GM10266 (cell line): ENCODE data around the gene MCF2.

ENCODE experiments used
- DNase-seq: peaks from one replicate; pipeline ENCODE4 v3.0.0; 2012; ENCODE audit errors: extremely low spot score
- CTCF ChIP-seq: IDR thresholded peaks from 2 replicates; pipeline ENCODE4 v1.5.1; 2012; ENCODE audit warnings: mild to moderate bottlenecking, low read depth; ENCODE audit not compliant: control insufficient read depth, insufficient read depth; ENCODE audit errors: missing control alignments

MCF2 gene

GRCh38 chrX:139640259-139640658 lies 67.7 kb downstream of the MCF2 start:
- TF ChIP-seq CTCF, result no peak
- DNase-seq, result no peak

GRCh38 chrX:139639253-139639652 lies 68.7 kb downstream of the MCF2 start:
- no peak for TF ChIP-seq CTCF
- DNase-seq, result no peak

GRCh38 chrX:139600105-139600504 lies 107.9 kb downstream of the MCF2 start:
- DNase-seq, result no peak

GRCh38 chrX:139596068-139596467 lies 111.9 kb downstream of the MCF2 start:
- DNase-seq, result no peak
- TF ChIP-seq CTCF, result no peak

More at GRCh38 chrX:139600105-139600504, 107.9 kb downstream of the MCF2 start:
- TF ChIP-seq CTCF, result no peak

- TF ChIP-seq CTCF, result no peak
- no peak for DNase-seq
These were observed 122.4 kb downstream of the MCF2 start for GRCh38 chrX:139585613-139586012.

- no peak for DNase-seq
- TF ChIP-seq CTCF, result no peak
These were observed 126.9 kb downstream of the MCF2 start for GRCh38 chrX:139581068-139581467.

GRCh38 chrX:139566981-139567380 lies 141.0 kb downstream of the MCF2 start:
- DNase-seq, result no peak
- TF ChIP-seq CTCF, result no peak
